ENCODE results near the gene CAMTA1. TPM values are rescaled to one million over a fixed set of nuclear protein-coding genes. Genes with fewer than 3 reads are reported as not detected.

CAMTA1 gene
- total and polyA plus RNA-seq, 4 donors = 78.7 to 438 (median 173) TPM

DNA sequence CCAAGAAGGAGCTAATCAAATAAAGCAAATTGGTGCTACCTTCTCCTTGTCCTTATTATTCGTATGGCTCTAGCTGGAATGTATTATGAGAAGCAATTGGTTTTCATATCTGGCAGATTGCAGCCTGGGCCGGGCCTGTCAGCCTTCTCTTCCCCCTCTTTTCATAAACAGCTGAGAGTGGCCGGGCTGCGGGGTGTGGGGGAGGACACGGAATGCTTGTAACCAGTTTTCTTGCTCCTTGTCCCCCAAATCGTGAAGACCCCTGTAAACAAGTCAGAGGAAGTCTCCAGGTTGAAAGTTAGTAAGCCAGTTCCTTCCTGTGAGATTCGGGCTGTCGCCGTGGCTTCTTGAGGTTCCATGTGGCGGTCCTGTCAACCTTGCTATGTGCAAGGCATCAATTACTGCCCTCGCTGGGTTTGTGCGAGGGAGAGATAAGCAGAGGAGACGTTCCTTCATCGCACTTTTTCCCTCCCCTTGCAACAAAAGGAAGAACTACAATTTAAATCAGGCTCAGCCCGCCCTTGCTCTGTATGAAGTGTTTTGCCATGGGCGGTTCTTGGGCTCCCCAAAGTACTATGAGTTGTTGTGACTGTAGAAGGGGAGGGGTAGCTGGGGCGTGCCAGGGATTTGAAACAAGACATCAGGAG, 450.7 kb downstream of the CAMTA1 start:
- no peak overlapping the region for H3K27ac ChIP-seq (ENCODE audit: low read depth in 1 of 2, low read length in 2 of 2)
- ATAC-seq (ENCODE audit: low FRiP score) = no peak
- 58 to 66% methylated on average over 17 of the region's 17 CpGs for WGBS, 2 donors
- no peaks in the 10 kb centered on the region for H3K36me3 ChIP-seq (ENCODE audit: control insufficient read depth in 1 of 2, insufficient read depth in 2 of 2, low read length in 1 of 2)
- no peaks in the 10 kb centered on the region for H3K4me1 ChIP-seq (ENCODE audit: control insufficient read depth in 1 of 2, insufficient read depth in 2 of 2, low read length in 2 of 2)
- intact Hi-C loops (cut with DNase I) = no loop called here
- no peaks in the 10 kb centered on the region for H3K27me3 ChIP-seq (ENCODE audit: control insufficient read depth in 1 of 2, insufficient read depth in 2 of 2, low read length in 1 of 2)
- H3K4me3 ChIP-seq (ENCODE audit: low read length in 2 of 2) = no peak overlapping the region
- no peaks in the 10 kb centered on the region for H3K9me3 ChIP-seq (ENCODE audit: control insufficient read depth, low read length)
- no peak for DNase-seq

DNA sequence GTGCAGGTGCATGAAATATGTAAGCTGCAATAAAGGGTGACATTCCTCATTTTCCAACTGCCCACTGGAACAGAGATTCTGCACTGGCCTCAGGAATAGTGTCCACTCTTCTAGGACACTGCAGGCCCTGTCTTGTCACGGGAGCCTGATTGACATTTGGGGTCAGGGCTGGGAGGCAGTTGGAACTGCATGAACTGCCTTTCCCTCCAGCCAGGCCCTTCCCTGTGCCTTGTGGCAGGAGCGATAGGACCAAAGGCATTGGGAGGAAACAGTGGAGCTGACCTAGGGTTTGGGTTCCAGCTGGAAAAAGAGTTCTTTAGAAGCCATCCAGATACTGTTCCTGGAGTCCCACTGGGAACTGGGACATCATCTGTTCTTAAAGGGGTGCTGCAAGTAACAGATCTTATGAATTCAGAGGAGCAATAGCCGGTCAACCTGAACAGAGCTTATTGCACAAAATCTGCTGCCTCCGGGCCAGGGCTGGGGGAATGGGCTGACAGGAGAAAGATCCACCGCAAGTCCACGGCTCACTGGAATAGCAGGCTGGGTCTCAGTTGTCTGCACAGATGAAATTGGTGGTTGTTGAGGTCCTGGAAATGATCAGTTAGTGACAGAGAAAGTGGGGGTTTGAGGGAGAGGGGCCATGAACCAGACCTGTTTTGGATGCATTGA, 451.7 kb downstream of the CAMTA1 start:
- H3K27me3 ChIP-seq (ENCODE audit: control insufficient read depth in 1 of 2, insufficient read depth in 2 of 2, low read length in 1 of 2) = no peaks in the 10 kb centered on the region

DNA sequence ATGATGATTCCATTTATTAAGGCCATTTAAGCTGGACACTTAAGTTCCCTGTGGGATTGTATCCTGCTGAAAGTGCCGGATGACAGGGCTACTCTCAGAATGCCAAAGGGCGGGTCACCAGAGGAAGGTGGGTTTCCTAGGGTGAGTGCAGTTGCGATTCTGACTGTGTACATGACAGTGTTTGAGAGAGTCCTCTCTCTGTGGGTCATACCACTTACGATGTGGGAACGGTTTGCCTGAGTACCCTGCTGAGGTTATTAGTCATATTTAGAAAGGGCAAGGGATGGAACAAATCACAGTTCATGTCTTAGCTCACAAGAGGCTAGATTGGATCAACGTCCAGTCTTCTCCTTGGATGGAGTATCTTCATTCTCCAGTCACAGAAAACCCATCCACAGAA, 461.9 kb downstream of the CAMTA1 start:
- Histone ChIP-seq H3K4me3 (ENCODE audit: low read length in 2 of 2) (no peak overlapping the region), H3K4me1 (ENCODE audit: control insufficient read depth in 1 of 2, insufficient read depth in 2 of 2, low read length in 2 of 2) (no peaks in the 10 kb centered on the region), H3K27ac (ENCODE audit: low read depth in 1 of 2, low read length in 2 of 2) (no peak overlapping the region), H3K27me3 (ENCODE audit: control insufficient read depth in 1 of 2, insufficient read depth in 2 of 2, low read length in 1 of 2) (peaks cover 0 to 4% of the 10 kb centered on the region in 2 donors), H3K9me3 (ENCODE audit: control insufficient read depth, low read length) (no peaks in the 10 kb centered on the region), H3K36me3 (ENCODE audit: control insufficient read depth in 1 of 2, insufficient read depth in 2 of 2, low read length in 1 of 2) (no peaks in the 10 kb centered on the region)
- ATAC-seq (ENCODE audit: low FRiP score) (no peak), DNase-seq (no peak)
- WGBS, 2 donors = 80 to 84% methylated on average over 6 of the region's 6 CpGs
- intact Hi-C loops (cut with DNase I) = no loop called here

More for the DNA sequence above, 451.7 kb downstream of the CAMTA1 start:
- intact Hi-C loops (cut with DNase I) = no loop called here
- no peak overlapping the region for H3K27ac ChIP-seq (ENCODE audit: low read depth in 1 of 2, low read length in 2 of 2)
- no peaks in the 10 kb centered on the region for H3K9me3 ChIP-seq (ENCODE audit: control insufficient read depth, low read length)
- no peaks in the 10 kb centered on the region for H3K4me1 ChIP-seq (ENCODE audit: control insufficient read depth in 1 of 2, insufficient read depth in 2 of 2, low read length in 2 of 2)
- no peak for DNase-seq
- H3K36me3 ChIP-seq (ENCODE audit: control insufficient read depth in 1 of 2, insufficient read depth in 2 of 2, low read length in 1 of 2) = no peaks in the 10 kb centered on the region
- no peak for ATAC-seq (ENCODE audit: low FRiP score)
- 75 to 84% methylated on average over 6 of the region's 6 CpGs for WGBS, 2 donors
- no peak overlapping the region for H3K4me3 ChIP-seq (ENCODE audit: low read length in 2 of 2)

DNA sequence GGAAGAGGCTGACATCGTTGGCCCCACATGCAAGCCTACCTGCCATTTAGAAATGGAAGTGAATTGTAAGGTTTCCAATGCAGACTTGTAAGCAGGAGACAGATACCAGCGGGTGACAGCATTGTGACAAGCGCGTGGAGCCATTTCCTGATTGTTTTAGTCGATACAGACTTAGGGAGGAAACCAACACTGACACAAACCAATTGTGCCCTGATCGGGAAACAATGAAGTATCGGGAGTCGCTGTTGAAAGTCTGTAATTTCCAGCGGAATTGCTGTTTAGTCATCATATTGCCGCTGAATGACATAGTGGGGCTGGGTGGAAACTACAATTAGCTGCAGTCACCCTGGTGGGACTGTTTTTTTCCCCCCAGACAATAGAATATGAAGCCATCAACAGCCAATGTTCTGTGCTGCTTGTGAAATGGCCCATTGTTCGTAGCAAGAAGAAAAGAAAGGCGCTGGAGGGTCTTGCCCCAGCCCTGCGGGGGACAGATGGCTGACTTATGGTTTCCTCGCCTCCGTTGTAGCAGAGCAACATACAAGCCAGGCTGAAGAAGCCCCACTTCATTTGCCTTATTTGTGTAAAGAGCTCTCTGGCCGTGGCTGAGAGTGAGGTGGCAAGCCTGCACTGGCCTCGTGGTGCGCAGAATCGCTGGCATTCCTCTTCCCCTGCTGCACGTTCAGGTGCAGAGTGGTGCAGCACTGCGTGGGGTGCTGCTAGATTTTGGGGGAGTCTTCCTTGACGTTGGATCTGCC, 462.7 kb downstream of the CAMTA1 start:
- no peak overlapping the region for H3K27ac ChIP-seq (ENCODE audit: low read depth in 1 of 2, low read length in 2 of 2)
- DNase-seq = no peak
- intact Hi-C loops (cut with DNase I) = no loop called here

DNA sequence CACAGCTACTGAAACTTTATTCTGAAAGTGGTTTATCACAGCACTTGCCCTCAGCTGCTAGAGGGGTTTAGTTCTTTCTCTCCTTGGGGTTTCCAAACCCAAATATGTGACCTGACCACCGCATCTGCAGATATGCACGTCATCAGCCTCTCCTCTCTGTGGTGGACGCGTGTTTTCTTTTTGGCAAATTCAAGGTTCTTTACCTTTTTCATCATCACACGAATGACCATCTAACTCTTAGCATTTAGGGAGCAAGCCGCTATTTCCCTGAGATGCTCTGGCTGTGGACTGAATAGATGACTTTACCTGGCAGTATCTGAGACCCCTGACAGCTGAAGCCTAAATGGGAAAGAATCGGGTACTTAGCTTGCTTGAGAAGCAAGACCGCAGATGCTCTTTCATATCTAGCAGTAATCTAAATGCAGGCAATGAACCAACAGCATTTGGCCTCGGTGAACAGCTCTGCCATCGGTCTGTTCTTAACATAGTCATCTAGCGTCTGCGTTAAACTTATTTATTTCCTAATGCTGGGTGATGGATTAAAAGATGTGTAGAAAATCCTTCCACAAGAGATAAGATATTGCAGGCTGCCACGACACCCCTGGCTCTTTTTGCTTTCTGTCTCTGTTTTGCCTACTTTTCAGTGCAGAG, 463.4 kb downstream of the CAMTA1 start:
- Histone ChIP-seq H3K9me3 (ENCODE audit: control insufficient read depth, low read length) (no peaks in the 10 kb centered on the region), H3K27ac (ENCODE audit: low read depth in 1 of 2, low read length in 2 of 2) (no peak overlapping the region), H3K27me3 (ENCODE audit: control insufficient read depth in 1 of 2, insufficient read depth in 2 of 2, low read length in 1 of 2) (peaks cover 0 to 4% of the 10 kb centered on the region in 2 donors), H3K4me1 (ENCODE audit: control insufficient read depth in 1 of 2, insufficient read depth in 2 of 2, low read length in 2 of 2) (no peaks in the 10 kb centered on the region), H3K4me3 (ENCODE audit: low read length in 2 of 2) (no peak overlapping the region), H3K36me3 (ENCODE audit: control insufficient read depth in 1 of 2, insufficient read depth in 2 of 2, low read length in 1 of 2) (no peaks in the 10 kb centered on the region)
- DNase-seq (no peak), ATAC-seq (ENCODE audit: low FRiP score) (no peak)
- 81 to 83% methylated on average over 13 of the region's 13 CpGs for WGBS, 2 donors
- intact Hi-C loops (cut with DNase I) = no loop called here

More for the DNA sequence above, 462.7 kb downstream of the CAMTA1 start:
- H3K4me1 ChIP-seq (ENCODE audit: control insufficient read depth in 1 of 2, insufficient read depth in 2 of 2, low read length in 2 of 2) = no peaks in the 10 kb centered on the region
- peaks cover 0 to 4% of the 10 kb centered on the region in 2 donors for H3K27me3 ChIP-seq (ENCODE audit: control insufficient read depth in 1 of 2, insufficient read depth in 2 of 2, low read length in 1 of 2)
- no peaks in the 10 kb centered on the region for H3K9me3 ChIP-seq (ENCODE audit: control insufficient read depth, low read length)
- 64 to 72% methylated on average over 22 of the region's 22 CpGs for WGBS, 2 donors
- no peak for ATAC-seq (ENCODE audit: low FRiP score)
- H3K36me3 ChIP-seq (ENCODE audit: control insufficient read depth in 1 of 2, insufficient read depth in 2 of 2, low read length in 1 of 2) = no peaks in the 10 kb centered on the region
- no peak overlapping the region for H3K4me3 ChIP-seq (ENCODE audit: low read length in 2 of 2)

DNA sequence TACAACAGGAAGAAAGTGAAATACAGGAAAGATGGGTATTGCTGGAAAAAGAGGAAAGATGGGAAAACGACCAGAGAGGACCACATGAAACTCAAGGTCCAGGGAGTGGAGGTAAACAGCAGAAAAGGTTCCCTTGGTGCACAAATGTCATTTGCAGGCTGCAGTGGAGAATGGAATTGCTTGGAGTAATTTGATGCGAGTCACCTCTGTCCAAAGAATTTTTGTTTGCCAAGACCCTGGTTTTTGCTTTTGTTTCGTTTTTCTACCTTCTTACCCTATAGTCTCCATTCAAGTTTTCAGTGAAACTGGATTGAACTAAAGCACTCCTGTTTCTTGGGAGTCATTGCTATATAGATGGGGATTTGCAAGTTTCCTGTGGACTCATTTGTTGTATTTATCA, 464.3 kb downstream of the CAMTA1 start:
- ATAC-seq (ENCODE audit: low FRiP score) (no peak), DNase-seq (no peak)
- WGBS, 2 donors = 66 to 68% methylated on average over 3 of the region's 3 CpGs
- Histone ChIP-seq H3K9me3 (ENCODE audit: control insufficient read depth, low read length) (no peaks in the 10 kb centered on the region), H3K27me3 (ENCODE audit: control insufficient read depth in 1 of 2, insufficient read depth in 2 of 2, low read length in 1 of 2) (peaks cover 0 to 4% of the 10 kb centered on the region in 2 donors), H3K4me3 (ENCODE audit: low read length in 2 of 2) (no peak overlapping the region), H3K4me1 (ENCODE audit: control insufficient read depth in 1 of 2, insufficient read depth in 2 of 2, low read length in 2 of 2) (no peaks in the 10 kb centered on the region), H3K36me3 (ENCODE audit: control insufficient read depth in 1 of 2, insufficient read depth in 2 of 2, low read length in 1 of 2) (no peaks in the 10 kb centered on the region), H3K27ac (ENCODE audit: low read depth in 1 of 2, low read length in 2 of 2) (no peak overlapping the region)
- intact Hi-C loops (cut with DNase I) = no loop called here

DNA sequence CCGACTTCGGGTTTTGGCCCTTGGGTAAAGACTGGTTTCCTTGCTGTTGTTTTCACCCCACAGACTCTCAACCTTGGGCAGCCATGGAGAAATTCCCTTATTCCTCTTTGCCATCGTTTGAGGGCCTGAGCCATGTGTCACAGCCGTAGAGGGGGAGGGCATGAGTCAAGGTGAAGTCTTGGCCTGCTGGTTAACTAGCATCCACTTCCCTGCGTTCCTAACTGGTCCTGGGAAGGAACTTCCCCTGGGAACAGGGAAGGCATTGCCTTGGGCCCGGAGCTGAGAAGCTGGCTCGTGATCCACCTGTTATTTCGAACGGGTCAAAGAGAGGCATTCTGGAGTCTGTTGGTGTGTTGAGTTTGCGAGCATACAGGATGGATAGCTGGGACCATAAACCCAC, 464.9 kb downstream of the CAMTA1 start:
- no peak overlapping the region for H3K4me3 ChIP-seq (ENCODE audit: low read length in 2 of 2)
- no peak overlapping the region for H3K27ac ChIP-seq (ENCODE audit: low read depth in 1 of 2, low read length in 2 of 2)
- ATAC-seq (ENCODE audit: low FRiP score) = no peak
- H3K27me3 ChIP-seq (ENCODE audit: control insufficient read depth in 1 of 2, insufficient read depth in 2 of 2, low read length in 1 of 2) = peaks cover 0 to 4% of the 10 kb centered on the region in 2 donors
- intact Hi-C loops (cut with DNase I) = no loop called here
- H3K9me3 ChIP-seq (ENCODE audit: control insufficient read depth, low read length) = no peaks in the 10 kb centered on the region
- 87 to 89% methylated on average over 10 of the region's 10 CpGs for WGBS, 2 donors
- no peak for DNase-seq
- no peaks in the 10 kb centered on the region for H3K36me3 ChIP-seq (ENCODE audit: control insufficient read depth in 1 of 2, insufficient read depth in 2 of 2, low read length in 1 of 2)
- H3K4me1 ChIP-seq (ENCODE audit: control insufficient read depth in 1 of 2, insufficient read depth in 2 of 2, low read length in 2 of 2) = no peaks in the 10 kb centered on the region

DNA sequence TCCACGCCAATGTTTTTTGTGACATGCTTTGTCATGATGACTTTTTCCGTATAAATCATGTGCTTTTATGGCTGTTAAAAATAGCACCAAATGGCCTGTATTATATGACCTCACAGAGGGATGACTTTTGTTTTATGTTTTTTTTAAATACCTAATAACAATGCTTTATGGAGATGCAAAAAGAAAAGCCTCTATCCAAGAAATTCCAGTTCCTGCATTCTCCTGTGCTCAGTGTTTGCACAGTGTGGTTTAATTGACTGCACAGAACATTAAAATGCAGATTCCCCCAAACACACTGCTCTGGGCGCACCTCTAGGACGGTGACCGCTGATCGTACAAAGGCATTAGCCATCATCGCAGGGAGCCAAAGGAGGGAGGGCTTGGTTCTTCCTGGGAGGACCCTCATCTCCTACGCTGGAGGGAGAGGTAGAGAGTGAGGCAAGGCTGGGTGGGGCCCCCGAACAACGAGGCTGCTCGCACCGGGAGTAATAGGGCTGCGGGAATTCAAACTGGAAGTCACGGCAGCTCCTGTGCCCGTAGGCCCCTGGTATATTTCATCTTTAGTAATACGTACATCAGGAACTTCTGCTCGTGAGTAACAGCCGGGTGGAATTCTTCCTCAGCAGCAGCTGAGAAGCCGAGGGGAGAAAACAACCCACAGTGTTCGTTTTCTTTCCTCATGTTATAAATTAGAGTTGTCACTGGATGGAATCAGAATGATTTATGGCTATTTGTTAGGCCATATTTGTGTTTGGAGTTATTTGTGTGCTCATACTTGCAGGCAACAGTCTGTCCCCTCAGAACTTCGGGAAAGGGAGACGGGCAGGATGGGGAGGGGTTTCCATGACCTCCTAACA, 465.6 kb downstream of the CAMTA1 start:
- peaks cover 0 to under 1% of the 10 kb centered on the region in 2 donors for H3K27me3 ChIP-seq (ENCODE audit: control insufficient read depth in 1 of 2, insufficient read depth in 2 of 2, low read length in 1 of 2)
- no peak for ATAC-seq (ENCODE audit: low FRiP score)
- no peaks in the 10 kb centered on the region for H3K4me1 ChIP-seq (ENCODE audit: control insufficient read depth in 1 of 2, insufficient read depth in 2 of 2, low read length in 2 of 2)
- no peak overlapping the region for H3K27ac ChIP-seq (ENCODE audit: low read depth in 1 of 2, low read length in 2 of 2)
- 58 to 61% methylated on average over 21 to 22 of the region's 22 CpGs for WGBS, 2 donors
- H3K9me3 ChIP-seq (ENCODE audit: control insufficient read depth, low read length) = no peaks in the 10 kb centered on the region
- intact Hi-C loops (cut with DNase I) = no loop called here
- DNase-seq = no peak
- no peaks in the 10 kb centered on the region for H3K36me3 ChIP-seq (ENCODE audit: control insufficient read depth in 1 of 2, insufficient read depth in 2 of 2, low read length in 1 of 2)
- H3K4me3 ChIP-seq (ENCODE audit: low read length in 2 of 2) = no peak overlapping the region
